ENCODE data around the gene PITRM1.

The PITRM1 gene

GRCh38 chr10:3166496-3167290, 5.9 kb downstream of the PITRM1 start:
- no peak for DNase-seq

GRCh38 chr10:3165196-3165595, 7.4 kb downstream of the PITRM1 start:
- DNase-seq, result no peak

GRCh38 chr10:3163879-3164278, 8.7 kb downstream of the PITRM1 start:
- DNase-seq, result no peak

- DNase-seq, result no peak
These were observed 10.0 kb downstream of the PITRM1 start for GRCh38 chr10:3162533-3162932.

GRCh38 chr10:3159152-3159551, 13.4 kb downstream of the PITRM1 start:
- DNase-seq, result no peak

GRCh38 chr10:3154666-3155065, 17.9 kb downstream of the PITRM1 start:
- no peak for DNase-seq

GRCh38 chr10:3152566-3152935, 20.0 kb downstream of the PITRM1 start:
- no peak for DNase-seq

GRCh38 chr10:3151889-3152565, 20.6 kb downstream of the PITRM1 start:
- no peak for DNase-seq

- DNase-seq, result no peak
These were observed 21.6 kb downstream of the PITRM1 start for GRCh38 chr10:3150961-3151360.

GRCh38 chr10:3150366-3150765, 22.2 kb downstream of the PITRM1 start:
- no peak for DNase-seq

GRCh38 chr10:3149918-3150317, 22.7 kb downstream of the PITRM1 start:
- DNase-seq, result no peak

- no peak for DNase-seq
These were observed 23.6 kb downstream of the PITRM1 start for GRCh38 chr10:3148994-3149393.

GRCh38 chr10:3148041-3148440, 24.5 kb downstream of the PITRM1 start:
- DNase-seq, result no peak

GRCh38 chr10:3147117-3147820, 25.3 kb downstream of the PITRM1 start:
- DNase-seq, result no peak

GRCh38 chr10:3146289-3146688, 26.3 kb downstream of the PITRM1 start:
- no peak for DNase-seq

- no peak for DNase-seq
These were observed 27.2 kb downstream of the PITRM1 start for GRCh38 chr10:3145366-3145765.

- no peak for DNase-seq
These were observed 28.7 kb downstream of the PITRM1 start for GRCh38 chr10:3143791-3144434.

GRCh38 chr10:3143366-3143765, 29.2 kb downstream of the PITRM1 start:
- DNase-seq, result no peak

GRCh38 chr10:3142146-3142875, 30.3 kb downstream of the PITRM1 start:
- no peak for DNase-seq

- DNase-seq, result no peak
These were observed 31.1 kb downstream of the PITRM1 start for GRCh38 chr10:3141351-3142005.

- no peak for DNase-seq
These were observed 32.3 kb downstream of the PITRM1 start for GRCh38 chr10:3140280-3140679.

All from hematopoietic multipotent progenitor cell treated with erythropoietin and hydrocortisone succinate and interleukin-3 and kit ligand, for 4 days (in vitro differentiated cells).